Measurements from ENCODE around the gene ENAM.

DNA sequence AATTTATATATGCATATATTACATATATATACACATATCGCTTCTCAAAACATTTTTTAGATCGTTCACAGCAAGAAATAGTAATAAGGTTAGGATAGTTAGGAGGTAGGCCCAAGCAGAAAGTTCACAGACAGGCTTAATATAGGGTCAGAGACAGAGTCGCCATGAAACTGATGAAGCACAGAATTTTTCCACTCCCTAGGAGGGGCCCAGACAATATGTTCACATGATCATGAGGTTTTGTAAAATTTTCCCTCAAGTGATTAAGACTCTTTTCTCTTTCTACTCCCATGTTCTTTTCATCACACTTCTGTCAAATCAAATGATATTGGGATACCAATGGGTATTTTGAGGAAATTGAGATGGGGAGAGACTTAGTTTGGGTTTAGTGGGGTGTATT is 5.2 kb upstream of the ENAM start:
- no peak for TF ChIP-seq EZH2phosphoT487 (IDR thresholded peaks at IDR 0.05; ENCODE audit: borderline replicate concordance, low read depth)
- TF ChIP-seq, protein P1, sequence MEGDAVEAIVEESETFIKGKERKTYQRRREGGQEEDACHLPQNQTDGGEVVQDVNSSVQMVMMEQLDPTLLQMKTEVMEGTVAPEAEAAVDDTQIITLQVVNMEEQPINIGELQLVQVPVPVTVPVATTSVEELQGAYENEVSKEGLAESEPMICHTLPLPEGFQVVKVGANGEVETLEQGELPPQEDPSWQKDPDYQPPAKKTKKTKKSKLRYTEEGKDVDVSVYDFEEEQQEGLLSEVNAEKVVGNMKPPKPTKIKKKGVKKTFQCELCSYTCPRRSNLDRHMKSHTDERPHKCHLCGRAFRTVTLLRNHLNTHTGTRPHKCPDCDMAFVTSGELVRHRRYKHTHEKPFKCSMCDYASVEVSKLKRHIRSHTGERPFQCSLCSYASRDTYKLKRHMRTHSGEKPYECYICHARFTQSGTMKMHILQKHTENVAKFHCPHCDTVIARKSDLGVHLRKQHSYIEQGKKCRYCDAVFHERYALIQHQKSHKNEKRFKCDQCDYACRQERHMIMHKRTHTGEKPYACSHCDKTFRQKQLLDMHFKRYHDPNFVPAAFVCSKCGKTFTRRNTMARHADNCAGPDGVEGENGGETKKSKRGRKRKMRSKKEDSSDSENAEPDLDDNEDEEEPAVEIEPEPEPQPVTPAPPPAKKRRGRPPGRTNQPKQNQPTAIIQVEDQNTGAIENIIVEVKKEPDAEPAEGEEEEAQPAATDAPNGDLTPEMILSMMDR (IDR thresholded peaks at IDR 0.05): no peak
- no peak for TF ChIP-seq GATA2 (CRISPR knock-in tag; IDR thresholded peaks at IDR 0.05)
- TF ChIP-seq, protein P2, sequence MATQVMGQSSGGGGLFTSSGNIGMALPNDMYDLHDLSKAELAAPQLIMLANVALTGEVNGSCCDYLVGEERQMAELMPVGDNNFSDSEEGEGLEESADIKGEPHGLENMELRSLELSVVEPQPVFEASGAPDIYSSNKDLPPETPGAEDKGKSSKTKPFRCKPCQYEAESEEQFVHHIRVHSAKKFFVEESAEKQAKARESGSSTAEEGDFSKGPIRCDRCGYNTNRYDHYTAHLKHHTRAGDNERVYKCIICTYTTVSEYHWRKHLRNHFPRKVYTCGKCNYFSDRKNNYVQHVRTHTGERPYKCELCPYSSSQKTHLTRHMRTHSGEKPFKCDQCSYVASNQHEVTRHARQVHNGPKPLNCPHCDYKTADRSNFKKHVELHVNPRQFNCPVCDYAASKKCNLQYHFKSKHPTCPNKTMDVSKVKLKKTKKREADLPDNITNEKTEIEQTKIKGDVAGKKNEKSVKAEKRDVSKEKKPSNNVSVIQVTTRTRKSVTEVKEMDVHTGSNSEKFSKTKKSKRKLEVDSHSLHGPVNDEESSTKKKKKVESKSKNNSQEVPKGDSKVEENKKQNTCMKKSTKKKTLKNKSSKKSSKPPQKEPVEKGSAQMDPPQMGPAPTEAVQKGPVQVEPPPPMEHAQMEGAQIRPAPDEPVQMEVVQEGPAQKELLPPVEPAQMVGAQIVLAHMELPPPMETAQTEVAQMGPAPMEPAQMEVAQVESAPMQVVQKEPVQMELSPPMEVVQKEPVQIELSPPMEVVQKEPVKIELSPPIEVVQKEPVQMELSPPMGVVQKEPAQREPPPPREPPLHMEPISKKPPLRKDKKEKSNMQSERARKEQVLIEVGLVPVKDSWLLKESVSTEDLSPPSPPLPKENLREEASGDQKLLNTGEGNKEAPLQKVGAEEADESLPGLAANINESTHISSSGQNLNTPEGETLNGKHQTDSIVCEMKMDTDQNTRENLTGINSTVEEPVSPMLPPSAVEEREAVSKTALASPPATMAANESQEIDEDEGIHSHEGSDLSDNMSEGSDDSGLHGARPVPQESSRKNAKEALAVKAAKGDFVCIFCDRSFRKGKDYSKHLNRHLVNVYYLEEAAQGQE (IDR thresholded peaks at IDR 0.05; ENCODE audit: low read depth, low read length): no peak
- TF ChIP-seq, protein P3, sequence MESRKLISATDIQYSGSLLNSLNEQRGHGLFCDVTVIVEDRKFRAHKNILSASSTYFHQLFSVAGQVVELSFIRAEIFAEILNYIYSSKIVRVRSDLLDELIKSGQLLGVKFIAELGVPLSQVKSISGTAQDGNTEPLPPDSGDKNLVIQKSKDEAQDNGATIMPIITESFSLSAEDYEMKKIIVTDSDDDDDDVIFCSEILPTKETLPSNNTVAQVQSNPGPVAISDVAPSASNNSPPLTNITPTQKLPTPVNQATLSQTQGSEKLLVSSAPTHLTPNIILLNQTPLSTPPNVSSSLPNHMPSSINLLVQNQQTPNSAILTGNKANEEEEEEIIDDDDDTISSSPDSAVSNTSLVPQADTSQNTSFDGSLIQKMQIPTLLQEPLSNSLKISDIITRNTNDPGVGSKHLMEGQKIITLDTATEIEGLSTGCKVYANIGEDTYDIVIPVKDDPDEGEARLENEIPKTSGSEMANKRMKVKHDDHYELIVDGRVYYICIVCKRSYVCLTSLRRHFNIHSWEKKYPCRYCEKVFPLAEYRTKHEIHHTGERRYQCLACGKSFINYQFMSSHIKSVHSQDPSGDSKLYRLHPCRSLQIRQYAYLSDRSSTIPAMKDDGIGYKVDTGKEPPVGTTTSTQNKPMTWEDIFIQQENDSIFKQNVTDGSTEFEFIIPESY (IDR thresholded peaks at IDR 0.05; ENCODE audit: borderline replicate concordance, low read depth): no peak
- TF ChIP-seq RAD21 (IDR thresholded peaks at IDR 0.05; ENCODE audit: low read length): no peak
- no peak for TF ChIP-seq POLR2AphosphoS5 (IDR thresholded peaks at IDR 0.05; ENCODE audit: low read depth, low read length)
- no peak for TF ChIP-seq NFIC (IDR thresholded peaks at IDR 0.05; ENCODE audit: borderline replicate concordance)
- no peak for TF ChIP-seq YY1 (IDR thresholded peaks at IDR 0.05; ENCODE audit: low read depth)
- TF ChIP-seq RCOR1 (IDR thresholded peaks at IDR 0.05; ENCODE audit: low read length): no peak
- no peak for TF ChIP-seq MXI1 (IDR thresholded peaks at IDR 0.05; ENCODE audit: low read depth, low read length)
- TF ChIP-seq, protein P4, sequence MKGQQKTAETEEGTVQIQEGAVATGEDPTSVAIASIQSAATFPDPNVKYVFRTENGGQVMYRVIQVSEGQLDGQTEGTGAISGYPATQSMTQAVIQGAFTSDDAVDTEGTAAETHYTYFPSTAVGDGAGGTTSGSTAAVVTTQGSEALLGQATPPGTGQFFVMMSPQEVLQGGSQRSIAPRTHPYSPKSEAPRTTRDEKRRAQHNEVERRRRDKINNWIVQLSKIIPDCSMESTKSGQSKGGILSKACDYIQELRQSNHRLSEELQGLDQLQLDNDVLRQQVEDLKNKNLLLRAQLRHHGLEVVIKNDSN (IDR thresholded peaks at IDR 0.05; ENCODE audit: borderline replicate concordance, low read depth): no peak
